ENCODE measurements around the gene SNORC.

The SNORC gene

GRCh38 chr2:232857158-232857563, 12.9 kb upstream of the SNORC start:
- Histone ChIP-seq H3K9me3 (ENCODE audit: severe bottlenecking) (no peaks in the 10 kb centered on the region), H3K27ac (ENCODE audit: poor library complexity, severe bottlenecking) (peak overlapping the region; percentile 16), H3K27me3 (ENCODE audit: insufficient read depth, poor library complexity, severe bottlenecking) (no peaks in the 10 kb centered on the region), H3K36me3 (ENCODE audit: low read depth) (peaks cover 55% of the 10 kb centered on the region), H3K4me1 (ENCODE audit: insufficient read depth, poor library complexity, severe bottlenecking) (peaks cover 13% of the 10 kb centered on the region), H3K4me3 (ENCODE audit: severe bottlenecking) (no peak overlapping the region)
- no peak for TF ChIP-seq CTCF (IDR thresholded peaks at IDR 0.05; ENCODE audit: poor library complexity, severe bottlenecking)
- DNase-seq (ENCODE audit: low spot score) = no peak
- ATAC-seq (ENCODE audit: low read depth) = no peak

- H3K4me3 ChIP-seq (ENCODE audit: severe bottlenecking) = no peak overlapping the region
- DNase-seq (ENCODE audit: low spot score) (no peak), ATAC-seq (ENCODE audit: low read depth) (no peak)
- H3K36me3 ChIP-seq (ENCODE audit: low read depth) = peaks cover 42% of the 10 kb centered on the region
- TF ChIP-seq CTCF (IDR thresholded peaks at IDR 0.05; ENCODE audit: poor library complexity, severe bottlenecking) = no peak
- no peaks in the 10 kb centered on the region for H3K27me3 ChIP-seq (ENCODE audit: insufficient read depth, poor library complexity, severe bottlenecking)
- peaks cover 3% of the 10 kb centered on the region for H3K4me1 ChIP-seq (ENCODE audit: insufficient read depth, poor library complexity, severe bottlenecking)
- H3K27ac ChIP-seq (ENCODE audit: poor library complexity, severe bottlenecking) = no peak overlapping the region
- H3K9me3 ChIP-seq (ENCODE audit: severe bottlenecking) = no peaks in the 10 kb centered on the region
Observed at GRCh38 chr2:232859385-232859916, 10.6 kb upstream of the SNORC start.

- no peaks in the 10 kb centered on the region for H3K9me3 ChIP-seq (ENCODE audit: severe bottlenecking)
- TF ChIP-seq CTCF (IDR thresholded peaks at IDR 0.05; ENCODE audit: poor library complexity, severe bottlenecking) = no peak
- H3K36me3 ChIP-seq (ENCODE audit: low read depth) = peaks cover 37% of the 10 kb centered on the region
- H3K27me3 ChIP-seq (ENCODE audit: insufficient read depth, poor library complexity, severe bottlenecking) = no peaks in the 10 kb centered on the region
- H3K4me1 ChIP-seq (ENCODE audit: insufficient read depth, poor library complexity, severe bottlenecking) = peaks cover 3% of the 10 kb centered on the region
- no peak overlapping the region for H3K4me3 ChIP-seq (ENCODE audit: severe bottlenecking)
- H3K27ac ChIP-seq (ENCODE audit: poor library complexity, severe bottlenecking) = no peak overlapping the region
- no peak for ATAC-seq (ENCODE audit: low read depth)
- DNase-seq (ENCODE audit: low spot score) = no peak
Observed at GRCh38 chr2:232860593-232861241, 9.3 kb upstream of the SNORC start.

GRCh38 chr2:232861353-232861752, 8.7 kb upstream of the SNORC start:
- Histone ChIP-seq H3K4me1 (ENCODE audit: insufficient read depth, poor library complexity, severe bottlenecking) (peaks cover under 1% of the 10 kb centered on the region), H3K36me3 (ENCODE audit: low read depth) (peaks cover 31% of the 10 kb centered on the region), H3K27ac (ENCODE audit: poor library complexity, severe bottlenecking) (no peak overlapping the region), H3K9me3 (ENCODE audit: severe bottlenecking) (no peaks in the 10 kb centered on the region), H3K4me3 (ENCODE audit: severe bottlenecking) (no peak overlapping the region), H3K27me3 (ENCODE audit: insufficient read depth, poor library complexity, severe bottlenecking) (no peaks in the 10 kb centered on the region)
- no peak for ATAC-seq (ENCODE audit: low read depth)
- no peak for DNase-seq (ENCODE audit: low spot score)
- no peak for TF ChIP-seq CTCF (IDR thresholded peaks at IDR 0.05; ENCODE audit: poor library complexity, severe bottlenecking)

- Histone ChIP-seq H3K27me3 (ENCODE audit: insufficient read depth, poor library complexity, severe bottlenecking) (no peaks in the 10 kb centered on the region), H3K9me3 (ENCODE audit: severe bottlenecking) (no peaks in the 10 kb centered on the region), H3K4me3 (ENCODE audit: severe bottlenecking) (no peak overlapping the region), H3K36me3 (ENCODE audit: low read depth) (peaks cover 5% of the 10 kb centered on the region), H3K27ac (ENCODE audit: poor library complexity, severe bottlenecking) (no peak overlapping the region), H3K4me1 (ENCODE audit: insufficient read depth, poor library complexity, severe bottlenecking) (no peaks in the 10 kb centered on the region)
- ATAC-seq (ENCODE audit: low read depth) = no peak
- DNase-seq (ENCODE audit: low spot score) = no peak
- no peak for TF ChIP-seq CTCF (IDR thresholded peaks at IDR 0.05; ENCODE audit: poor library complexity, severe bottlenecking)
Observed at GRCh38 chr2:232863996-232864395, 6.1 kb upstream of the SNORC start.

Data from RWPE2 (cell line).